ENCODE results near the gene ATP2A3.
"Not testable (repeated sequence)": the region's sequence is repeated elsewhere in the genome, so short reads cannot be mapped to it uniquely, and the experiment has no call there.

Gene ATP2A3

GRCh38 chr17:3991699-3992098, 27.5 kb upstream of the ATP2A3 start:
- not testable (repeated sequence) for DNase-seq (ENCODE audit: low read depth)

GRCh38 chr17:3990386-3991127, 26.3 kb upstream of the ATP2A3 start:
- no peak for DNase-seq (ENCODE audit: low read depth)

GRCh38 chr17:3989041-3989886, 25.0 kb upstream of the ATP2A3 start:
- no peak for DNase-seq (ENCODE audit: low read depth)

DNA sequence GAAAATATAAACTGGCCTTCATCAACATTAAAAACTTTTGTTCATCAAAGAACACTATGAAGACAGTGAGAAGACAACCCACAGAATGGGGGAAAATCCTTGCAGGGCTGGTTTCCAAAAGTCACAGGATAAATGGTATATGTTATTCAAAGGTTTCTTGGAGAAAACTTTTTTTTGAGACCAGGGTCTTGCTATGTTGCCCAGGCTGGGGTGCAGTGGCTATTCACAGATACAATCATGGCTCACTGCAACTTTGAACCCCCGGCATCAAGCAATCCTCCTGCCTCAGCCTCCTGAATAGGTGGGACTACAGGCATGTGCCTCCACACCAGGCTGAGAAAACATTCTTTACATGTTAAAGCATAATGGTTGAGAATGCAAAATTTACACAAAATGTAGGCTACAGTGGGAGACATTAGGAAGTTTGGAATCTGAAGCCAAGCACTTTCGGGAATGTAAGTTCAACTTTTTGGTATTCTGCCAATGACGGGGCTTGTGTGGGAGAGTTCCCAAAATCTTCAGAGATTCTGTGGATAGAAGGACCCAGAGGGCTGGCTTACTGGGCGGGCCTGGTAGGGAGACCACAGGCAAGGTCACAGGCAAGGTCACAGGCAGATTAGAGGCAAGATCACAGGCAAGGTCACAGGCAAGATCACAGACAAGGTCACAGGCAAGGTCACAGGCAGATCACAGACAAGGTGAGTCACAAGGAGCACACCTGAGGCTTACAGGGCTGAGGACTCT, 24.2 kb upstream of the ATP2A3 start:
- DNase-seq (ENCODE audit: low read depth): no peak

GRCh38 chr17:3986939-3987335, 22.7 kb upstream of the ATP2A3 start:
- DNase-seq (ENCODE audit: low read depth): no peak

DNA sequence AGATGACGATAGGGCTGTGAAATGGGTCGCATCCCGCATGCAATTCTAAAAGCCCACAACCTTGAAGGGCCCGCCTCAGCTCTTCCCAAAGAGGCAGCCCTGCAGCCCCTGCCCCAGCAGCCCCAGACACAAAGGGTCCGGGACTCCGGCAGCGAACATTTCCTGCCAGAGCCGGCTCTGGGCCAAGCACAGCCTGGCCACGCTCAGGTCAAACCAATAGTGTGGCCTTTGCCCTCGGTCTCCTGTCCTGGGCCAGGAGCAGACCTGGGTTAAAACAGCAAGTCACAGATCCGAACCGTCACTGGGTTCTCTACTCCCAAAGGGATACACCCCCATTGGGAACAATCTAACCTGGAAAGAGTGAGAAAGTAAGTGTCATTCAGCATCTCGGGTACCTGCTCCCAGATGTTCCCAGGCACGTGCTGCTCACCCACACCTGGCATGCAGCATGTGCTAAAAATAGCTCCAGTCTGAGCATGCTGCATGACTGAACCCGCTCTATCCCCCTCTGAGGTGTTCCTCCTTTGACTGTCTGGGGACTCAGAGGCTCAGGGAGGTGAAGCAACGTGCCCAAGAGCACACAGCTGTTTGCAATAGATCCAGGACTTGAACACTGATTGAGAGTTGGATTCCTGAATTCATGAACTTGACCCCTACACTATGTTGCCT, 22.2 kb upstream of the ATP2A3 start:
- no peak for DNase-seq (ENCODE audit: low read depth)

DNA sequence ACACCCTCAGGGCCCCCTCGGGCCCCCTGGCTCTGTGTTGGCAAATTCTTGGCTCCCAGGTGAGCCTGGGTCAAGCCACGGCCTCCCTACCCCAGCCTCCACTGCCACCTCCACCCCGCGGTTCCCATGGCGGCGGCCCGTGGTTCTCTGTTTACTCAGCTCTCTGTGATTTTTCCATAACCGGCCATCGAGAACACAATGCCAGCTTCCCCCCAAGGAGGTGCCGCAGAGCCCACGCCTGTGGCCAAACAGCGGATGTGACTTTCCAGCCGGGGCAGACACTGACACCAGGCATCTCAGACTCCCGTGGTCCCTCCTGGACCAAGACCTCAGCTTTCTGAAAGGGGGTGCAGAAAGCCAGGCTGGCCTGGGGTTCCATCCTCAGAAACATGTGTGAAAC, 21.6 kb upstream of the ATP2A3 start:
- no peak for DNase-seq (ENCODE audit: low read depth)

DNA sequence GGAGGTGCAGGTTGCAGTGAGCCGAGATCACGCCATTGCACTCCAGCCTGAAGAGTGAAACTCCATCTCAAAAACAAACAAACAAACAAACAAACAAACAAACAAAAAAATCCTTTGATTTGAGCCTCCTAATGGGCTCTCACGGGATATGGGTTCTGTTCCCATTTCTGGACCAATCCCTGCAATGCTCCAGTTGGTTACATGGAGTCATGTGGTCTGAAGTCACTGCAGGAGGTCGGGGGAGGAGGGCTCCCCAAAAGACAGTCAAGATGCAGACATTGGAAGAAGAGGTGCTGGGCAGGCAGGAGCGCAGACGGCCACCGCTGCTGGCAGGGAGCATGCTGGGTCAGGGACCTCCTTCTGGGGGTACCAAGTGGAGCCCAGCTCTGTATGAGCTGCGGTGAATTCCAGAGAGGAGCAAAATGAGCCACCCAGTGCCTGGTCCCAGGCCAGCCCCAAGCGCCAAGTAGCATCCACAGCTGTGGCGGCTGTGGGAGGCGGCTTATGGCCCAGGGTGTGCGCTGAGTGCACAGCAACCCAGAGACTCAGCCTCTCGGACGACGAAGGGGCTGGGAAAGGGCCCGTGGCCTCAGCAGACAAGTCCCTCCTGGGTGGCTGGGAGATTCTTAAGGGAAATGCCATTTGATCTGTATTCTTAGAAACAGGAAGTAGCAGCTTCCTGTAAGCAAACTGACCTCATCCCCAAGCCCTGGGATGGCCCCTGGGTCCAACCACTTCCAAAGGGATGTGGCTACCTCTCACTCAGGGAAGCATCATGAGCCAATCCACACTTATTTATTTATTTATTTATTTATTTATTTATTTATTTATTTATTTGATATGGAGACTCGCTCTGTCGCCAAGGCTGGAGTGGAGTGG, 19.6 kb upstream of the ATP2A3 start:
- no peak for DNase-seq (ENCODE audit: low read depth)

GRCh38 chr17:3982541-3983017, 18.3 kb upstream of the ATP2A3 start:
- DNase-seq (ENCODE audit: low read depth): no peak

- DNase-seq (ENCODE audit: low read depth): no peak
These were observed 17.9 kb upstream of the ATP2A3 start for GRCh38 chr17:3982113-3982512.

- no peak for DNase-seq (ENCODE audit: low read depth)
These were observed 17.2 kb upstream of the ATP2A3 start for GRCh38 chr17:3981455-3981854.

DNA sequence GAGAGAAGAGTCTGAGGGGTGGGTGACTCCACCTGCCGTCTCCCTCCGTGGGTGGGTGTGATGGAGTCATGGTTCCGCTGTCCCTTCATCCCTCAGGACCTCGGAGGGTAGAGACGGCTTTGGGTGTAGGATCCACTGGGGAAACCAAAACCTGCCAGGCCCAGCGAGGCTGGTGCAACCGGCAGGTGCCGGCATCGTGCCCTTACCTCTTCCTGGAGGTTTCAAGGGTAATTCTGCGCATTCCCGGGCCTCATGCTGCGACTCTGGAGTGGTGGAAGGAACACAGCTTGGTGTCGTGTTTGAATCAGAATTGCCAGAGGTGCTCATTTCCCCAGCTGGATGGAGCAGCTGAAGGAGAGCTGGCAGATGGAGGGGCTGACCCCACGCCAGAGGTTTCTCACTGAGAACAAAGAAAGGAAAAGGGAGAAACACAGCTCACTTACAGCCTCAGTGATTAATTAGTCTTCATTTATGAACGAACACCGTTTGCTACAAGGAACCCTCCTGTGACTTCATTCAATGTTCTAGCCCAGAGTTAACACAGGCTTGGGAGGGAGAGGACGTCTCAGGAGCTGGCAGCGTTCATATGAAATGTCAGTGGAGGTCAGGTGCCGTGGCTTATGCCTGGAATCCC, 16.3 kb upstream of the ATP2A3 start:
- no peak for DNase-seq (ENCODE audit: low read depth)

DNA sequence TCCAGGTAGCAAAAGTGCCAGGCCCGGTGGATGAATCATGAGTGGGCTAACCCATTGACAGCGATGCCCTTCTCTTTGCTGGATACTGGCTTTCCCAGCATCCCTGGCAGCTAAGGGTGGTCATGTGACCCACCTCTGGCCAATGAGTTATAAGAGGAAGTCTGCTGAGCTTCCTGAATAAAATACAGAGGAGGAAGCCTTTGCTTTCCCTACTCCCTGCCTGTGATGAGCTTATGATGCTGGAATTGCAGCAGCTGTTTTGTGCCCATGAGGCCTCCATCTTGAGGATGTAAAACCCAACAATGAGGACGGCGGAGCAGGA, 15.0 kb upstream of the ATP2A3 start:
- no peak for DNase-seq (ENCODE audit: low read depth)

GRCh38 chr17:3978421-3979289, 14.4 kb upstream of the ATP2A3 start:
- DNase-seq (ENCODE audit: low read depth): no peak

- no peak for DNase-seq (ENCODE audit: low read depth)
These were observed 13.2 kb upstream of the ATP2A3 start for GRCh38 chr17:3977387-3977786.

GRCh38 chr17:3976675-3977171, 12.5 kb upstream of the ATP2A3 start:
- no peak for DNase-seq (ENCODE audit: low read depth)

DNA sequence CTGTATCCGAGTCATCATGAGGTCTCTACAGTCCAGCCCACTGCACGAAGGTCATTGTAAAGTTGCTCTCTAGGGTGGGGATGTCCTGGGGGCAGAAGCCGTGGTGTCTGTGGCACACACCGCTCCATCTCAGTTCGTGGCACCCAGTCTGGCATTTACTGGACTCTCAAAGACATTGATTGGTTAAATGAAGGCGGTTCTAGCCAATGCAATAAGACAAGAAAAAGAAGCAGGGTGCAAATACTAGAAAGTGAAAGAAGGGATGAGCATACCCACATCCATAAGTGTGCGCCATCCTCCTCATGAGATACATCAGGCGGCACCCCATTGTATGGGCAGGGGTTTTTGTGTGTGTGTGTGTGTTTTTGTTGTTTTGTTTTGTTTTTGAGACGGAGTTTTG, 10.7 kb upstream of the ATP2A3 start:
- no peak for DNase-seq (ENCODE audit: low read depth)

GRCh38 chr17:3974138-3974687, 10.0 kb upstream of the ATP2A3 start:
- DNase-seq (ENCODE audit: low read depth): no peak

- no peak for DNase-seq (ENCODE audit: low read depth)
These were observed 9.4 kb upstream of the ATP2A3 start for GRCh38 chr17:3973495-3974137.

All from stimulated activated CD4-positive, alpha-beta T cell treated with anti-CD3 and anti-CD28 coated beads, Interleukin-2, amount 100 ng/mL, for 4 hours (primary cell).